GM18870 (cell line): ENCODE measurements around the gene ATAD2B.

Source experiments
- ATAC-seq: cut with Tn5 transposase; IDR thresholded peaks from one replicate; pipeline ENCODE4 v1.9.1; 2021; ENCODE audit warnings: moderate library complexity; ENCODE audit not compliant: unreplicated experiment

Gene ATAD2B

GRCh38 chr2:23838996-23839395 is 87.9 kb downstream of the ATAD2B start:
- no peak for ATAC-seq

GRCh38 chr2:23838581-23838980 is 88.3 kb downstream of the ATAD2B start:
- ATAC-seq = no peak

GRCh38 chr2:23837871-23838270 is 89.1 kb downstream of the ATAD2B start:
- ATAC-seq = no peak

GRCh38 chr2:23836971-23837565 is 89.9 kb downstream of the ATAD2B start:
- no peak for ATAC-seq

- no peak for ATAC-seq
Observed at GRCh38 chr2:23836505-23836904, 90.4 kb downstream of the ATAD2B start.

GRCh38 chr2:23835988-23836387 is 90.9 kb downstream of the ATAD2B start:
- ATAC-seq = no peak

GRCh38 chr2:23835423-23835822 is 91.5 kb downstream of the ATAD2B start:
- ATAC-seq = no peak

- ATAC-seq = no peak
Observed at GRCh38 chr2:23828986-23829385, 97.9 kb downstream of the ATAD2B start.

- ATAC-seq = no peak
Observed at GRCh38 chr2:23828256-23828980, 98.5 kb downstream of the ATAD2B start.

GRCh38 chr2:23827287-23827686 is 99.6 kb downstream of the ATAD2B start:
- no peak for ATAC-seq

GRCh38 chr2:23826771-23827170 is 100.2 kb downstream of the ATAD2B start:
- ATAC-seq = no peak

GRCh38 chr2:23826040-23826439 is 100.9 kb downstream of the ATAD2B start:
- no peak for ATAC-seq

- ATAC-seq = peak; percentile 45
Observed at GRCh38 chr2:23824777-23825212, 102.1 kb downstream of the ATAD2B start.

- ATAC-seq = no peak
Observed at GRCh38 chr2:23823863-23824262, 103.1 kb downstream of the ATAD2B start.

- no peak for ATAC-seq
Observed at GRCh38 chr2:23814963-23815362, 112.0 kb downstream of the ATAD2B start.

- no peak for ATAC-seq
Observed at GRCh38 chr2:23813438-23813837, 113.5 kb downstream of the ATAD2B start.

GRCh38 chr2:23809150-23809549 is 117.8 kb downstream of the ATAD2B start:
- no peak for ATAC-seq

- ATAC-seq = no peak
Observed at GRCh38 chr2:23806665-23807249, 120.2 kb downstream of the ATAD2B start.

- no peak for ATAC-seq
Observed at GRCh38 chr2:23806201-23806600, 120.7 kb downstream of the ATAD2B start.

GRCh38 chr2:23803965-23804542 is 122.9 kb downstream of the ATAD2B start:
- ATAC-seq = no peak

GRCh38 chr2:23803264-23803964 is 123.5 kb downstream of the ATAD2B start:
- ATAC-seq = no peak
